HepG2 (cell line): ENCODE results near the gene SPAG4. TPM values are rescaled to one million over a fixed set of nuclear protein-coding genes. Genes with fewer than 3 reads are reported as not detected.

ENCODE experiments used
- AHDC1 ChIP-seq: sonication (generic); formaldehyde crosslinking; IDR thresholded peaks from 2 replicates; pipeline ENCODE4 v1.5.1; 2020; ENCODE audit warnings: mild to moderate bottlenecking, missing genetic modification reagents, borderline replicate concordance
- BRF2 ChIP-seq: sonication (generic); formaldehyde crosslinking; IDR thresholded peaks from 2 replicates; pipeline ENCODE4 v1.8.1; 2022; ENCODE audit warnings: mild to moderate bottlenecking, missing genetic modification reagents
- ETV5 ChIP-seq: IDR thresholded peaks from 2 replicates; pipeline ENCODE4 v1.6.1; 2018; ENCODE audit warnings: missing biosample characterization, missing genetic modification reagents, inconsistent platforms, borderline replicate concordance
- HOXA5 ChIP-seq: sonication (generic); formaldehyde crosslinking; IDR thresholded peaks from 2 replicates; pipeline ENCODE4 v1.4.0; 2020; ENCODE audit warnings: missing genetic modification reagents
- RBAK ChIP-seq: sonication (generic); formaldehyde crosslinking; IDR thresholded peaks from 2 replicates; pipeline ENCODE4 v1.5.1; 2020; ENCODE audit warnings: mild to moderate bottlenecking, missing genetic modification reagents
- RBM22 ChIP-seq: fragments of 200-400 bp; formaldehyde crosslinking; optimal IDR thresholded peaks from 2 replicates; pipeline ENCODE3; 2017; ENCODE audit warnings: mild to moderate bottlenecking, low read length, moderate library complexity
- ZBTB8A ChIP-seq: sonication (generic); formaldehyde crosslinking; IDR thresholded peaks from 2 replicates; pipeline ENCODE4 v1.4.0; 2020; ENCODE audit warnings: mild to moderate bottlenecking, low read depth, missing genetic modification reagents, borderline replicate concordance
- ZNF230 ChIP-seq: sonication (generic); formaldehyde crosslinking; IDR thresholded peaks from 2 replicates; pipeline ENCODE4 v1.4.0; 2020; ENCODE audit warnings: mild to moderate bottlenecking, missing genetic modification reagents
- ZNF260 ChIP-seq: sonication (generic); formaldehyde crosslinking; IDR thresholded peaks from 2 replicates; pipeline ENCODE4 v1.4.0; 2020; ENCODE audit warnings: missing genetic modification reagents, low read depth, mild to moderate bottlenecking, borderline replicate concordance
- ZNF44 ChIP-seq: sonication (generic); formaldehyde crosslinking; IDR thresholded peaks from 2 replicates; pipeline ENCODE4 v1.5.1; 2020; ENCODE audit warnings: mild to moderate bottlenecking, missing genetic modification reagents
- ZNF552 ChIP-seq: sonication (generic); formaldehyde crosslinking; IDR thresholded peaks from 2 replicates; pipeline ENCODE4 v1.9.0; 2022; ENCODE audit warnings: missing genetic modification reagents, mild to moderate bottlenecking, borderline replicate concordance
- ZNF562 ChIP-seq: sonication (generic); formaldehyde crosslinking; IDR thresholded peaks from 2 replicates; pipeline ENCODE4 v1.8.0; 2022; ENCODE audit warnings: missing genetic modification reagents, borderline replicate concordance
- ZNF713 ChIP-seq: sonication (generic); formaldehyde crosslinking; IDR thresholded peaks from 2 replicates; pipeline ENCODE4 v1.4.0; 2020; ENCODE audit warnings: mild to moderate bottlenecking, missing genetic modification reagents
- ZNF816 ChIP-seq: sonication (generic); formaldehyde crosslinking; IDR thresholded peaks from 2 replicates; pipeline ENCODE4 v1.8.0; 2022; ENCODE audit warnings: missing genetic modification reagents, mild to moderate bottlenecking, borderline replicate concordance
- polyA plus RNA-seq, 8 experiments: library from polyadenylated mRNA; depleted of rRNA in 3 of 8; stranded (reverse) in 7 of 8; unstranded in 1 of 8; fragments of >200 nt; fragmentation: Illumina TruSeq in 4 of 8; extraction: Trizol in 4 of 8; gene quantifications; 2 replicates each; pipeline versions ENCODE4 v1.2.1 to v1.2.3, GENCODE V29; 2011 to 2016; ENCODE audit warnings: low read depth in 4 of 8, missing spikeins in 1 of 8, mixed read lengths in 1 of 8; ENCODE audit not compliant: insufficient read depth in 1 of 8
- total RNA-seq, 5 experiments: library from RNA; depleted of rRNA; stranded (reverse); fragments of >200 nt; fragmentation: Illumina TruSeq; extraction: Trizol; gene quantifications; 2 replicates each; pipeline ENCODE4 v1.2.3, GENCODE V29; 2016; ENCODE audit warnings: low read depth in 1 of 5
- TF ChIP-seq, protein P1 (sequence below): sonication (generic); formaldehyde crosslinking; IDR thresholded peaks from 2 replicates; pipeline ENCODE4 v1.4.0; 2020; ENCODE audit warnings: low read depth, missing genetic modification reagents
- TF ChIP-seq, protein P2 (sequence below): sonication (generic); formaldehyde crosslinking; IDR thresholded peaks from 2 replicates; pipeline ENCODE4 v1.4.0; 2020; ENCODE audit warnings: missing genetic modification reagents, mild to moderate bottlenecking, borderline replicate concordance

Gene SPAG4
- total and polyA plus RNA-seq, 2 of the 13 experiments (the other 11 are each of a cell fraction or from before 2014, with no cell fraction given), result 5.8 to 137 TPM

- TF ChIP-seq ZNF552 (CRISPR knock-in tag) (peak; percentile 97), AHDC1 (CRISPR knock-in tag) (peak; percentile 89), HOXA5 (CRISPR knock-in tag) (peak; percentile 97), ETV5 (CRISPR knock-in tag) (peak; percentile 71), ZNF713 (peak; percentile 91; the same call in 1 of the 2 replicates), BRF2 (CRISPR knock-in tag) (peak; percentile 96), ZNF816 (peak; percentile 100), ZNF230 (CRISPR knock-in tag) (peak; percentile 99), RBM22 (peak; percentile 19), ZNF562 (CRISPR knock-in tag) (no peak; the same call in 1 of the 2 replicates), ZNF260 (CRISPR knock-in tag) (peak; percentile 94; the same call in 1 of the 2 replicates), ZBTB8A (CRISPR knock-in tag) (peak; percentile 78), RBAK (CRISPR knock-in tag) (peak; percentile 78), ZNF44 (CRISPR knock-in tag) (peak; percentile 94; the same call in 1 of the 2 replicates)
- TF ChIP-seq, protein P1, sequence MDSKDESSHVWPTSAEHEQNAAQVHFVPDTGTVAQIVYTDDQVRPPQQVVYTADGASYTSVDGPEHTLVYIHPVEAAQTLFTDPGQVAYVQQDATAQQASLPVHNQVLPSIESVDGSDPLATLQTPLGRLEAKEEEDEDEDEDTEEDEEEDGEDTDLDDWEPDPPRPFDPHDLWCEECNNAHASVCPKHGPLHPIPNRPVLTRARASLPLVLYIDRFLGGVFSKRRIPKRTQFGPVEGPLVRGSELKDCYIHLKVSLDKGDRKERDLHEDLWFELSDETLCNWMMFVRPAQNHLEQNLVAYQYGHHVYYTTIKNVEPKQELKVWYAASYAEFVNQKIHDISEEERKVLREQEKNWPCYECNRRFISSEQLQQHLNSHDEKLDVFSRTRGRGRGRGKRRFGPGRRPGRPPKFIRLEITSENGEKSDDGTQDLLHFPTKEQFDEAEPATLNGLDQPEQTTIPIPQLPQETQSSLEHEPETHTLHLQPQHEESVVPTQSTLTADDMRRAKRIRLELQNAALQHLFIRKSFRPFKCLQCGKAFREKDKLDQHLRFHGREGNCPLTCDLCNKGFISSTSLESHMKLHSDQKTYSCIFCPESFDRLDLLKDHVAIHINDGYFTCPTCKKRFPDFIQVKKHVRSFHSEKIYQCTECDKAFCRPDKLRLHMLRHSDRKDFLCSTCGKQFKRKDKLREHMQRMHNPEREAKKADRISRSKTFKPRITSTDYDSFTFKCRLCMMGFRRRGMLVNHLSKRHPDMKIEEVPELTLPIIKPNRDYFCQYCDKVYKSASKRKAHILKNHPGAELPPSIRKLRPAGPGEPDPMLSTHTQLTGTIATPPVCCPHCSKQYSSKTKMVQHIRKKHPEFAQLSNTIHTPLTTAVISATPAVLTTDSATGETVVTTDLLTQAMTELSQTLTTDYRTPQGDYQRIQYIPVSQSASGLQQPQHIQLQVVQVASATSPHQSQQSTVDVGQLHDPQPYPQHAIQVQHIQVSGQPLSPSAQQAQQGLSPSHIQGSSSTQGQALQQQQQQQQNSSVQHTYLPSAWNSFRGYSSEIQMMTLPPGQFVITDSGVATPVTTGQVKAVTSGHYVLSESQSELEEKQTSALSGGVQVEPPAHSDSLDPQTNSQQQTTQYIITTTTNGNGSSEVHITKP (CRISPR knock-in tag), result 0 out of 2 replicates have a peak, but pooled peaks have one; percentile 10
- TF ChIP-seq, protein P2, sequence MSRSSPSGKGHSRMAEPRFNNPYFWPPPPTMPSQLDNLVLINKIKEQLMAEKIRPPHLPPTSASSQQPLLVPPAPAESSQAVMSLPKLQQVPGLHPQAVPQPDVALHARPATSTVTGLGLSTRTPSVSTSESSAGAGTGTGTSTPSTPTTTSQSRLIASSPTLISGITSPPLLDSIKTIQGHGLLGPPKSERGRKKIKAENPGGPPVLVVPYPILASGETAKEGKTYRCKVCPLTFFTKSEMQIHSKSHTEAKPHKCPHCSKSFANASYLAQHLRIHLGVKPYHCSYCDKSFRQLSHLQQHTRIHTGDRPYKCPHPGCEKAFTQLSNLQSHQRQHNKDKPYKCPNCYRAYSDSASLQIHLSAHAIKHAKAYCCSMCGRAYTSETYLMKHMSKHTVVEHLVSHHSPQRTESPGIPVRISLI (CRISPR knock-in tag), result no peak
Measured at GRCh38 chr20:35615667-35616464, at the start of gene SPAG4 (continued).
